GM19463 (cell line): ENCODE results near the gene KLHL42.

Experiments
- ATAC-seq: cut with Tn5 transposase; IDR thresholded peaks from one replicate; pipeline ENCODE4 v1.9.1; 2021; ENCODE audit warnings: mild to moderate bottlenecking, moderate library complexity; ENCODE audit not compliant: unreplicated experiment

Gene KLHL42

DNA sequence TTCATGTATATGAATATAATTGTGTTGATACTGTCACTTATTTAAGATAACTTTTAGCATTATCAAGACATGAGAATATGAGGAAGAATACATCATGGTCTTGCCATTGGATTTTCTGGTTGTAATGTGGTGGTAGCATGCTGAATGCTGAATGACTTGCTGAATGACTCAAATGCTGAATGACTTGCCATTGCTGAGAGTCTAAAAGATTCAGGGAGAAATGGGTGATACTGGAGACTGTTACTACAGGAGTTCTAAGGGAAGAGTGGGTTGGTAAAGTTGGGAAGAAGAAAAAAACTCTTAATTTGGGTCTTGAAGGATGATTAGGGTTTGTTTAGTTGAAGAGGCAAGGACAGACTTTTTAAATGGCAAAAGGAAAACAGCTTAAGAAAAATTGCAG, 72.1 kb downstream of the KLHL42 start:
- no peak for ATAC-seq
